HG03460 (cell line): ENCODE data around the gene GRIN1.
A peak's percentile ranks its signal among the peaks of the same experiment; 100 is the strongest.
"Not testable (repeated sequence)": the region's sequence is repeated elsewhere in the genome, so short reads cannot be mapped to it uniquely, and the experiment has no call there.

Experiments used
- ATAC-seq: cut with Tn5 transposase; IDR thresholded peaks from one replicate; pipeline ENCODE4 v1.9.1; 2021; ENCODE audit not compliant: unreplicated experiment

The GRIN1 gene

DNA sequence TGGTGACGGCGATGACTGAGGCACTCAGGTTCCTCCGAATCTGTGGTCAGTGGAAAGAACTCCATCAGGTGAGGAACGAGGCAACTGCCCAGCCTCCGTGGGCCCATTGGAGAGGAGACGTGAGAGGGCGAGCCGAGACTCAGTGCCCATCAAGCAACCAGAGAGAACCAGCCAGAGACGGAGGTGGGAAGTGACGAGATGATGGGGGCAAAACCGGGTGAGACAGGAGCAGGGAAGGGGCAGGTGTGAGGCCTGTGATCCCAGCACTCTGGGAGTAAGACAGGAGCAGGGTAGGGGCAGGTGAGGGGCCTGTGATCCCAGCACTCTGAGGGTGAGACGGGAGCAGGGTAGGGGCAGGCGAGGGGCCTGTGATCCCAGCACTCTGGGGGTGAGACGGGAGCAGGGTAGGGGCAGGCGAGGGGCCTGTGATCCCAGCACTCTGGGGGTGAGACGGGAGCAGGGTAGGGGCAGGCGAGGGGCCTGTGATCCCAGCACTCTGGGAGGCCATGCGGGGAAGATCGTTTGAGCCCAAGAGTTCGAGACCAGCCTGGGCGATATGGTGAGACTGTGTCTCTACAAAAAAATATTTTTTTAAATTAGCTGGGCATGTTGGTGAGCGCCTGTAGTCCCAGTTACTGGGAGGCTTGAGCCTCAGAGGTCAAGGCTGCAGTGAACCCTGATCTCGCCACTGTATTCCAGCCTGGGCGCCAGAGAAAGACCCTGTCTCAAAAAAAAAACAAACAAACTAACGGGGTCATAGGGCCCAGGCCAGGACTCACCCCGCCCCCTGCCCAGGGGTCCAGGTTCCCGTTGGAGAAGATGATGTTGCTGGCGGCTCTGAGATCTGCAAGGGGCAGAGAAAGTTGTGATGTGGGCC lies 27.8 kb upstream of the GRIN1 start:
- no peak for ATAC-seq

GRCh38 chr9:137111788-137112563 lies 27.0 kb upstream of the GRIN1 start:
- ATAC-seq: no peak

DNA sequence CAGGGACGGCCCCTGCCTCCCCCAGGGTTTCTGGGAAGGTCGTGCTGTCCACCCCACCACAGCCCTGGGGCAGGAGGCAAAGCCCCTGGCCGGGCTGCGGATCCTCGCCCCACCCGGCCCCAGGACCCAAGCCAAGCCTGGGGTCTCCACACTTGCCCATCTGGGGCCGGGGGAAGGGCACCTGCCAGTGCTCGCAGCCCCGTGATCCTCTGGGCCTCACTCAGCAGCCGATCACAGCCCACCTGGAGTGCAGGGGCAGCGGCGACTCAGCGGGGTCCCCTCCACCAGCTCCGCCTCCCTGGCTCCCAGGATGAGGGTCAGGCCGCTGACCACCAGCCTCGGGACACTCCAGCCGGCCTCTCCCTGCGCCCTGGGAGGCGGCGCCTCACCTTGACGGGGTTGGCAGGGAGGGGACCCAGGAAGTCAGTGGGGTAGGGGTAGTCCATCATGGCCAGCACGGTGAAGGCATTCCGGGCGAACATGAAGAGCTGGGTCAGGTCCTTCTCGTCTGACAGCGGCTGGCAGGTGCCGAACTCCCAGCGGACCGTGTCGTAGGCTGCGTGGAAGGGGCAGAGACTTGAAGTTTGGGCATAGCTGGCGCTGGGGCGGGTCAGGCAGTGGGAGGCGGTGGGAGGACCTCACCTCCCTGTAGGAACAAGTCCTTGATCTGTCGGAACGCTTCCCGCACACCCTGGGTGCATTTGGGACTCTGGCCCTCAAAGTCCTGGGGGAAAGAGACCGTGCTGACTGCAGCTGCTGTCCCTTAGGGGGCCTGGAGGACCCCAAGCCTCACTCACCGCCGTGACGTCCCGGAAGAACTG lies 26.2 kb upstream of the GRIN1 start:
- no peak for ATAC-seq

- ATAC-seq: no peak
Observed at GRCh38 chr9:137113385-137114159, 25.4 kb upstream of the GRIN1 start.

DNA sequence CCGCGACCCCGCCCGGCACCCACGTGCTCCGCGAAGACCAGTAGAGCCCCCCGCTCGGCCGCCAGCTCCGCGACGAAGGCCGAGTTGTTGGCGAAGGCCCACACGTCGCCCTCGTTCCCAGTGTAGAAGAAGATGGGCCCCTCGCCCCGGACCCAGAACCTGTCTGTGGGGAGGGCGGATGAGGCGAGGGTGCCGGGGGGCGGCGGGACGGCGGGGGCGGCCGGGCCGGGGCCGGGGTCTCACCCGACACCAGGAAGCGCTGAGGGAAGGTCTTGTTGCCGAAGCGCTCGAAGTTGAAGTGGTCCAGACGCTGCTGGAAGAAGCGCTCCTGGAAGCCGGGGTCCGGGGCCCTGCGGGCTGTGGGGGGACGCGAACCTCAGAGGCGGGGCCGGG lies 24.7 kb upstream of the GRIN1 start:
- no peak for ATAC-seq

DNA sequence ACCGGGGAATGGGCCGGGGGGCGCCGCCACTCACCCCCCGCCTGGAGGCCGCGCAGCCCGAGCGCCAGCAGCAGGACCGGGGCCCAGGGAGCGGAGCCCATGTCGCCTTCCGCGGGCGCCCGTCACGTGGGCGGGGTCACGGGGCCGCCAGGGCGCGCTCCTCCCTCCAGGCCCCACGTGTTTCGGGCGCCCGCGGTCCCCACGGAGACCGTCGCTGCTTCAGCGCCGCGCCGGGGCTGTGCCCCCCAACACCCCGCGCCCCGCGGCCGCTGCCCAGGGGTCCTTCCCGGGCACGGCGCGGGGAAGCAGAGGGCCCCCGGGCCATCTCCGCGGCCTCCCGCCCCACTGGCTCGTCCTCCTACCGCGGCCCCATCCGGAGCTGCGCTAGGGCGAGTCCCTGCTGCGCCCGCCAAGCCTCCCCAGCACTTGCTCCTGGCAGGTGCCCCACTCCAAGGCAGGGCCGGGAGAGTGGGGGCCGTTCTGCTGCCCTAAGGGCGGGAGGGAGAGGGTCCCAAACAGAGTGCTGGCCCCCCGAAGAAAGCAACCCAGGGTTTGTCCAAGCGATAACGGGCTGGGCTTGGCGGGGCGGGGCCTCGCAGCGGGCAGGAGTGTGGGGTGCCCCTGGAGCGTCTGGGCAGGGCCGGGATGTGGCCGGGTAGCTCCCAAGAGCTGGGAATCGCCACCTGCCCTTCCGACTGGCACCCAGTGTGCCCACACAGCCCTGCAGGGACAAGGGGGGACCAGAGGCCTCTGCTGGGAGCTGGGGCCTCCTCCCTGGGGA lies 24.2 kb upstream of the GRIN1 start, which contains the start of gene DPP7:
TSS of gene DPP7 (minus strand) at position 121 of the 781 bp plus-strand sequence. CDS start at position 101, 20 bp downstream.
- ATAC-seq: peak; percentile 63

DNA sequence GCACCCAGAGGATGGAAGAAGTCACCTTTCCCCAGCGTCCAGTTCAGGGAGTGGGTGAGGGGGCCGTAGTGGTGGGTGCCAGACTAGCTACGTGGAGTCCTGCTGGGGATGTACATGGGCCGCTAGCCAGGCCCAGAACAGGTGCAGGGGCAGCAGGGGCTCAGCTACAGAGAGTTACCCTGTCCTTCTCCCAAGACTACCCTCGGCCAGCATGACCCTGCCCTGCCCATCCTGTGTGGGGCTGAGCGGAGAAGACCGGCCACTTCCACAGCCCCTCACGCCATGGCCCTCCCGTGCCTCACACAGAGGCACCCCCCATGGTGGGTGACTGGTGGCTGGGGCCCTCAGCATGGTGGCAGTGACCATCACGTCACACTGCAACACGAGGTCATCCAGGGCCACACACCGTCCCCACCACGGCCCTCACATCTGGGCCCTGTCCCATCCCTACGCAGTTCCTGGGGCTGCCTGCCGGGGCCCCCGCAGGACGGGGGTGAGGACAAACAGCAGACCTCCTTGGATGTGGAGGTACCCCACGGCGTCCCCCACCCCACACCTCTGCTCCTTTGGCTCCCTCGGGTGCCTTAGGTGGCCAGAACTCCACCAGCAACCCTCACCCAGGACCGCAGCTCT lies 23.4 kb upstream of the GRIN1 start:
- no peak for ATAC-seq

DNA sequence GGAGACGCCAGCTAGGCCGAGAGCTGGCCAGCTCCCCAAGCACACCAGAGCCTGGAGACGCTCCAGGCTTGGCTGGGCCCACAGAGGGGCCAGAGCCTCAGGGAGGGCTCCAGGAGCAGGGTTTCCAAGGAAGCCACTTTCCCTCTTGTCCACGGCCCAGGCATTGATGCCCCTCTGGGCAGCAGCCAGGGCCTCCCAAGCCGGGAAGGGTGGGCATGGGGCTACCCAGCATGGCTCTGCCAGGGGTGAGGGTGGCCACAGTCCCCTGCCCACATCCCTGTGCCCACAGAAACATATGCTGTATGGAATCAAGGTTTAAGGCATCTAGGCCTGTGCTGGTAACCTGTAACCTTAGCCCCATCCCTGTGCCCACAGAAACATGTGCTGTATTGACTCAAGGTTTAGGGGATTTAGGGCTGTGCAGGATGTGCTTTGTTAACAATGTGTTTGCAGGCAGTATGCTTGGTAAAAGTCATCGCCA lies 22.9 kb upstream of the GRIN1 start:
- no peak for ATAC-seq

DNA sequence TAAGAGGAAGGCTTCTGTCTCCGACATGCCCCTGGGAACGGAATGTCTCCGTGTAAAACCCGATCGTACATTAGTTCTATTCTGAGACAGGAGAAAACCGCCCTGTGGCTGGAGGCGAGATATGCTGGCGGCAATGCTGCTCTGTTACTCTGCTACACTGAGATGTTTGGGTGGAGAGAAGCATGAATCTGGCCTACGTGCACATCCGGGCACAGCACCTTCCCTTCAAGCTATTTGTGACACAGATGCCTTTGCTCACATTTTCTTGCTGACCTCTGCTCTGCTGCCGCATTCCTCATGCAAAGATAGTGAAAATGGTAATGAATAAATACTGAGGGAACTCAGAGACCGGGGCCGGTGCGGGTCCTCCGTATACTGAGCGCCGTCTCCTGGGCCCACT lies 22.2 kb upstream of the GRIN1 start:
- ATAC-seq: no peak

DNA sequence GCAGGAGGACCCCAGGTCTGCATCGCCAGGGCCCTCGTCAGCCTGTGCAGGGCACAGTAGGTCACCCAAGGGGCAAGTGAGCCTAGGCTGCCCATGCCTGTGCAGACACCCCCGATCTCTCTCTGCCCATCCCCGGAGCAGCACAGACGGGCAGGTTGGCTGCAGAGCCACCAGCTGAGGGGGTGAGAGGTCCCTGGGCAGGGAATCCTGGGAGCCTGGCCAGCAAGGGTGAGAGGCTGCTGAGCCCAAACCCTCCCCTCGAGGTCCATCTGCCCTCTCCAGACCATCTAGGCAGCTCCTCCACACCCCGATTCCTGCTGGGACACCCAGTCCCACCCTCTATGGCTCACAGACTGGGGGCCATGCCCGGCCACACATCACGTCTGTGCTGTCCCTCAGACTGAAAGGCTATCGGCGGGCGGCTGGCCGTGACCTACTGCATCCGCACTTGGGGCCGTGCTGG lies 21.7 kb upstream of the GRIN1 start:
- ATAC-seq: no peak

- ATAC-seq: not testable (repeated sequence)
Observed at GRCh38 chr9:137118092-137118603, 20.8 kb upstream of the GRIN1 start.

DNA sequence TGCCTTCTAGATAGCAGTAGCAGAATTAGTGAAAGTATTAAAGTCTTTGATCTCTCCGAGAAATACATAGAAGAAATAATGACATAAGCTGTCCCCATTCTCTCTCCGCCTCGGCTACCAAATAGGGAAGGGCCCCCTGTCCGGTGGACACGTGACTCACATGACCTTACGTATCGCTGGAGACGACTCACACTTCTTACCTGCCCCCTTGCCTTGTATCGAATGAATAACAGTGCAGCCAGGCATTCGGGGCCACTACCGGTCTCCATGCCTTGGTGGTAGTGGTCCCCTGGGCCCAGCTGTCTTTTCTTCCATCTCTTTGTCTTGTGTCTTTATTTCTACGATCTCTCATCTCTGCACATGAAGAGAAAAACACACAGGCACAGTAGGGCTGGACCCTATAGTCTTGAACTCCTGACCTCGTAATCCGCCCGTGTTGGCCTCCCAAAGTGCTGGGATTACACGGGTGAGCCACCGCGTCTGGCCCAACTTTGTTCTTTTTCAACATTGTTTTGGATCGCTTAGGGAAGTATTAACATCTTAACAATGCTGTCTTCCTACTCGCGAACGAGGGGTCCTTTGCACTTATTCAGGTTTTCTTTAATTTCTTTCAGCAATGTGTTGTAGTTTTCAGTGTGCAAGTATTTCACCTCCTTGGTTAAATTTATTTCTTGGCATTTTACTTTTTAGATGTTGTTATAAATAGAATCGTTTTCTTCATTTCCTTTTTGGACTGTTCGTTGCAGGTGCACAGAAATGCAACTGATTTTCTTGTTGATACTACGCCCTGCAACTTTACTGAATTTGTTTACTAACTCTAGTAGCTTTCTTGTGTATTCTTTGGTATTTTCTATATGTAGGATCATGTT lies 16.8 kb upstream of the GRIN1 start:
- not testable (repeated sequence) for ATAC-seq

DNA sequence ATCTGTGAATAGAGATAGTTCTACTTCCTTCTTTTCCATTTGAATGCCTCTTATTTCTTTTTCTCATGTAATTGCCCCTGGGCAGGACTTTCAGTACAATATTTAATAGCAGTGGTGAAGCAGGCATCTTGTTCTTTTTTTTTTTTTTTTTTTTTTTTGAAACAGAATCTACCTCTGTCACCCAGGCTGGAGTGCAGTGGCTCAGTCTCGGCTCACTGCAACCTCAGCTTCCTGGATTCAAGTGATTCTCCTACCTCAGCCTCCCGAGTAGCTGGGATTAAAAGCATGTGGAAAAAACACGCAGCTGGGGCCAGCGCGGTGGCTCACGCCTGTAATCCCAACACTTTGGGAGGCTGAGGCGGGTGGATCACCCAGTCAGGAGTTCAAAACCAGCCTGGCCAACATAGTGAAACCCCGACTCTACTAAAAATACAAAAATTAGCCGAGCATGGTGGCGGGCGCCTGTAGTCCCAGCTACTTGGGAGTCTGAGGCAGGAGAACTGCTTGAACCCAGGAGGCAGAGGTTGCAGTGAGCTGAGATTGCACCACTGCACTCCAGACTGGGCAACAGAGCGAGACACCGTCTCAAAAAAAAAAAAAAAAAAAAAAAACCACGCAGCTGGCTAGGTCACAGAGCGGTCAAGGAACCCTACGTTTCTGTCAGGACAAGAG lies 16.0 kb upstream of the GRIN1 start:
- ATAC-seq: not testable (repeated sequence)

- no peak for ATAC-seq
Observed at GRCh38 chr9:137123468-137123837, 15.5 kb upstream of the GRIN1 start.

DNA sequence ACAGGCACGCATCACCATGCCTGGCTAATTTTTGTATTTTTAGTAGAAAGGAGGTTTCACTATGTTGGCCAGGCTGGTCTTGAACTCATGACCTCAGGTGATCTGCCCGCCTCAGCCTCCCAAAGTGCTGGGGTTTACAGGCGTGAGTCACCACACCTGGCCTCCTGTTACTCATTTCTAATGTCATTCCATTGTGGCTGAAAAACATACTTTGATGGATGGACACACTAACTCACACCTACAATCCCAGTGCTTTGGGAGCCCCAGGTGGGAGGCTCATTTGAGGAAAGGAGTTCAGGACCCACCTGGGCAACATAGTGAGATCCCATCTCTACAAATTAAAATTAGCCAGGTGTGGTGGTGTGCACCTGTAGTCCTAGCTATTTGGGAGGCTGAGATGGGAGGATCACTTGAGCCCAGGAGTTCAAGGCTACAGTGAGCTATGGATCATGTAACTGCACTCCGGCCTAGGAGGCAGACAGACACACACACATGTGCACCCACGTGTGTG lies 14.9 kb upstream of the GRIN1 start:
- not testable (repeated sequence) for ATAC-seq

DNA sequence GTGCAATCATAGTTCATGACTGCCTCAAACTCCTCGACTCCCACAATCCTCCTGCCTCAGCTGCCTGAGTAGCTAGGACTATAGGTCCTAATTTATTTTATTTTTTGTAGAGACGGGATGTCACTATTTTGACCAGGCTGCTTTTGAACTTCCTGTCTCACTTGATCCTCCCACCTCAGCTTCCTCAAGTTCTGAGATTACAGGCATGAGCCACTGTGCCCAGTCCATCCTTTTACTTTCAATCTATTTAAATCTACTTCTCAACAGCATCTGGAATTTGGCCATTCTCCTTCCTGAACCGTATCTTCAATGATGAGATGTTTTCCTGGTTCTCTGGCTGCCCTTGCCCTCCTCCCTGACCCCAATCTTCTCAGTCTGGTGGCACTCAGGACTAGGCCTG lies 12.2 kb upstream of the GRIN1 start:
- no peak for ATAC-seq
